NCI-H146 treated with DMSO at 0.1 percent for 48 hours (cell line): ENCODE results near the gene NEK8.
"Not testable (repeated sequence)": the region's sequence is repeated elsewhere in the genome, so short reads cannot be mapped to it uniquely, and the experiment has no call there.

Experiments
- DNase-seq: peaks from one replicate; lab custom pipeline; 2025; ENCODE audit not compliant: unreplicated experiment; lab: John Stamatoyannopoulos, UW

Gene NEK8

DNA sequence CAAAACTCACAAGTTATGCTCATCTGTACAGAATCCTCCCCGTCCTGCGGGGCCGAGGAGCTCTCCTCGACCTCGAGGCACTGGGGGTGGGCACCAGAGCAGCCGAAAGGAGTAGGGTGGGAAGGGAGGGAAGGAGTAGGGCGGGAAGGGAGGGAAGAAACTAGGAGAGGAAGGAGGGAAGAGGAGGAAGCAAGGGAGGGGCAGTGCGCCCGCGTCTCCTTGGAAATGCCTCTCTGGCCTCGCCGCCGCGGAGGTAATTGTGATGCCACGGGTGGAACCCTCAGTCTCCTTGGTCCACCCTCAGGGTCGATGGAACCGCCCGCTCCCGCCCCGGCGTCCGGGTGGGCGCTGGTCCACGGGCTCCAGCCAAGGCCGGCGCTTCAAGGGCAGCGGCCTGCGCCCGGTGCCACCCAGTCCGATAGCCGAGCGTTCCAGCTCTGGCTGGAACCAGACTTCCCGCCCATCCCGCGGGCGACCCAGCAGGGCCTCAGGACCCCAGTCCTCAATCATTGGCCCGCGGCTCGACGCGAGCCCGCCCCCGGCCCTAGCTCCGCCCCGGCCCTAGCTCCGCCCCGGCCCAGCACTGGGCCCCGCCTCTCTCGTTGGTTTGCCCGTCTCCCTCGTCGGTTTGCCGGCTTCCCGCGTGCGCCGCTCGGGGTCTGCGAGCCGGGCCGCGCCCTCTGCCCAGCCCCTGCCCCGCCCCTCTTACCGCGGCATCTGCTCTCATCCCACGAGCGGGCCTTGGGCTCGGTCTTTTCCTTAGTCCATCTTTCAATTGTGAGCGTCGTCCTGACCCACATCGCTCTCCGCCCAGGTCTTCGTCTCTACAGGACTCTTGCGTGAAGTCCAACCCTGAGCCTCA, 17.5 kb upstream of the NEK8 start:
- peak; percentile 73 for DNase-seq

DNA sequence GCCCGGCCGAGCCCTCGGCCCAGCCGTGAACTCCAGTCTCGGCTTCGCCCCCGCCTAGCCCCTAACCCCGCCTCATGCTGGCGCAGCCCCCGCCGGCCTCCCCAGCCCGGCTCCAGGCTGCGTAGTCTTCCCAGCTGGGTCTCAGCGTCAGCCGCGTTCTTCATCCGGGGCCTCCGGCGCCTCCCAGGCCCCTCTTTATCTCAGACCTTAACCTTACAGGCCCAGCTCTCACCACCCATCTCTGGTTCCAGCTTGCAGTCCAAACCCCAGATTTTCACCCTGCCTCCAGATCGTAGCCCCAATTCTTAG, 16.9 kb upstream of the NEK8 start, which contains the start of gene PROCA1:
PROCA1 (minus strand) TSS at position 166 of the 309 bp plus-strand sequence. CDS start 228 bp downstream, outside the sequence.
- DNase-seq, result no peak

DNA sequence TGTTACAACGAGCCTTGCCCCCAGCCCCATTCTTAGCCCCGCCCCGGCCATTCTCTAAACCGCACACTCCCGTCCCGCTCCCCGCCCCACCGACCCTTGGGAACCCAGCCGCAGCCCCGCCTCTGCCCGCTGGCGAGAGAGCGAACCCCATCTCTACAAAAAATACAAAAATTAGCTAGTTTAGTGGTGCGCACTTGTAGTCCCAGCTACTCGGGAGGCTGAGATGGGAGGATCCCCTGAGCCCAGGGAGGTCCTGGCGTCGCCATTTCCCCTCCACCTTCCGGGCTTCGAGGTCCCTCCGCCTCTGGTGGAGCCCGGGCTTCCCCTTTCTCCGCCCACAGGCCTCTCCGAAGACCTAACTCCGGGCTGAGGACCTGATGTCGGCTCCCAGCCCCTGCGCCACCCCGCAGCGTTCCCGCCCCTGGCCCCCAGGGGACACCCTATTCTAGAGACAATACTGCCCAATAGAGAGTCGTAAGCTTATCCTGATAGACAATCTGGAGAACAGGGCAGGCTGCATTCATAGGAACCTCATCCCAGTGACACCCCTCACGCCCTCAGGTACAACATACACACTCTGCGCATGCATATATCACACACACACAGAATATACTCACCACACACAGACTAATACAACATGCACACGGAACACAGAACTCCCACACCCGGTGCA, 16.4 kb upstream of the NEK8 start:
- DNase-seq, result no peak

- no peak for DNase-seq
Measured at GRCh38 chr17:28712705-28713415, 15.7 kb upstream of the NEK8 start.

DNA sequence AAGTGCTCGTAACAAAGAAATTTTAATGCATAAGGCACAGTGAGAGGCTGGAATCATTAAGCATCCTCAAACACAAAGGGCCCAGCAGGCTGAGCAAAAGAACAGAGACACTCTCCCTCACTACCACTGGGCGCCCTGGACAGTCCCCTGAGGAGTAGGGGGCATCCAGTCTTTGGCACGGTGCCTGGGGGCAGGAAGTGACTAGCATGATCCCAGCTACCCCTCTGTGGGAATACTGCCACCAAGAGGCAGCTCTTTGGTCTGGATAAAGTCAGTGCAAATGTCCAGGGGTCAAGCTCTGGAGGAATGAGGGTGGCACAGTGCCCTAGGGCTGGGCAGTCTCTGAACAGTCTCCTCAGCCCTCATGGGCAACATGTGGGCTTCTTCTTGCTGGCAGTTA, 14.3 kb upstream of the NEK8 start:
- DNase-seq, result no peak

GRCh38 chr17:28715217-28715616, 13.4 kb upstream of the NEK8 start:
- no peak for DNase-seq

DNA sequence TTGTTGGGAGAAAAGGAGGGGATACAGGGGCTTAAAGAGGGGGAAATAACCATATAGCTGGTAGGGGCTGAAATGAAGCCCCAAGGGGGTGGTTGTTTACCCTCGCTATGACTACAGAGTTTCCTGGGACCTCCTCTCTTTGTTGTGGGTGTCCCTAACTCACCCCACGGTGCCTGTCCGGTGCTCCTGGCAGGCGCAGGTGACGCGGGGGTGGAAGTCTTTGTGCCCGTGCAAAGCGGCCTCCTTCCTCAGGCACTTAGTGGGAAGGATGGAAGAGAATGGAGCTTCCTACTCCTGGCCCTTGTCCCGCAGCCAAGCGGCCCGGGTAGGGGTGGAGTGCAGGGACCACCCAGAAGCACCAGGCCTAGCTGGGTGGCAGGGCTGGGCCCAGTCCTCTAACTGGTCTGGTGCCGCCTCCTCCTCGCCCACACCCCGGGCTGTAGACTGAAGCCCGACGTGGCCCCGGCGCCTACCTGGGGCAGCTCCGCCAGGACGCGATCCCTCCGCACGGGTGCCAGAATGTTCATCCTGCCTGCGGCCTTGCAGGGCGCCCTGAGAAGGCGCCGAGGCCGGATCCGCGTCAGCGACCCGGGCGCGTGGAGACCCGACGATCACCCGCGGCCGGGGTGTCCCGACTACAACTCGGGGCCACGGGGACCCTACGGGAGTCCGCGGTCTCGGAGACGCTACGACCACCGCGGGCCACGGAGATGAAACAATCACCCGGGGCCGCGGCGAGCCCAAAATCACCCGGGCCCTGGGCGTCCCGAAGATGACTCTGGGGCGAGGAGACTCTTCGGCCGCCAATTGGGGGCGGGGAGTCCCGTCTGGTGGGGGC, 11.6 kb upstream of the NEK8 start:
- no peak for DNase-seq

GRCh38 chr17:28717578-28718332, 10.8 kb upstream of the NEK8 start, which contains the start of gene RAB34:
RAB34 (minus strand) TSS chr17:28717868; CDS start chr17:28717266, 602 bp downstream.
- peak; percentile 42 for DNase-seq

DNA sequence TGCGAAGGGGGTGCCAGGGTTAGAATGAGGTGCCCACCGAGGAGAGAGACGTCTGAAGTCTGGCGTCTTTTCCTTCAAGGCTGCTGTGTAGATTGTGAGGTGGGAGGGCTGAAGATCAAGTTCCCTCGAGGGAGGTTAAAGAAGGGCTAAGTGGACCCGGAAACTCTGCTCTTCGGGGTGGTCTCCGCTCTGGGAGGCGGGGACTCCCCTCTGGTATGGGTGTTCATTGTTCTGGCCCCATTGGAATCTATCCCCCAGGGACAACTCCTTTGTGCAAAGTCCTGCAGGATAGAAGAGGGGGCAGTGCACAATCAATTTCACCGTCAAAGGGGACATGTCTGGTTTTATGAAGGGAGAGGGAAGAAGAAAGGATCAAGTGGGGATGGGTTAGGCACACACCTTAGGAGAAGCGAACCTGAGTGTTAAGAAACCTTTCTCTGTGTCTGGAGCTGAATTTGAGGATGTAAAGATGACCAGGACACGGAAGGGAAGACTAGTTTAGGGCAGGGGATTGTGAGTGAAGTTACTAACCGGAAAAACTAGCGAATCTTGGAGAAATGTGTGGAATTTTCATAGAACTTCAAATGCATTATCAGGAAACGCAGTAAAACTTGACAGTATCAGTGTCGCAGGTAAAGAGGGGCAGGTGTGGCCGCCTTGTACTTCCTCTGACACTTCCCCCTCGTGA, 10.1 kb upstream of the NEK8 start:
- DNase-seq, result no peak

- DNase-seq, result no peak
Measured at GRCh38 chr17:28719021-28719433, 9.6 kb upstream of the NEK8 start.

DNA sequence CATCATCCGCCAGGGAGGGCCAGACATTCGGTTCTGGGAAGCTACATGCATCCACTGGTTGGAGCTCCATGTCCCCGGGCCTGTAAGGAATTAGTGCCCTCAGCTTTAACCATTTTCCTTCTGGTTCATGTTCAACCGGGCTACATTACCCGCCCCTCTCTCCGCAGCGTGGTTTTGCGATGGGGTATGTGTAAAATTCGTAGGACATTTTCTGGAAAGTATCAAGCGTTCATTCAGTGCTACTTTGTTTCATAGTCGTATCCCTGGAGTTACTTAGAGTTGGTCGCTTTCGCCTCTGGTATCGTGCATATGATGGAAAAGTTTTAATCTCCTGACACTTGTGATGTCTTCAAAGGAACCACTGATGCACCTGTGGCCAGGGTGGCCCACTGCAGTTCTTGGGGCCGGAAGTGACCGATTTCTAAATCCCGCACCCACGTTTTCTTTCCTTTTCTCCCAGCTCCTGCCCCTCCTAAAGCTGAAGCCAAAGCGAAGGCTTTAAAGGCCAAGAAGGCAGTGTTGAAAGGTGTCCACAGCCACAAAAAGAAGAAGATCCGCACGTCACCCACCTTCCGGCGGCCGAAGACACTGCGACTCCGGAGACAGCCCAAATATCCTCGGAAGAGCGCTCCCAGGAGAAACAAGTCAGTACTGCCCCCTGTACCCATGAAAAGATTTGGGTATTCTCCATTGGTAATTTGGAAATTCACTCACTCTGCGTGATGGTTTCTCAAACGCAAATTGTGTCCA, 8.2 kb upstream of the NEK8 start:
- DNase-seq, result no peak

- DNase-seq, result not testable (repeated sequence)
Measured at GRCh38 chr17:28720997-28721329, 7.6 kb upstream of the NEK8 start.

DNA sequence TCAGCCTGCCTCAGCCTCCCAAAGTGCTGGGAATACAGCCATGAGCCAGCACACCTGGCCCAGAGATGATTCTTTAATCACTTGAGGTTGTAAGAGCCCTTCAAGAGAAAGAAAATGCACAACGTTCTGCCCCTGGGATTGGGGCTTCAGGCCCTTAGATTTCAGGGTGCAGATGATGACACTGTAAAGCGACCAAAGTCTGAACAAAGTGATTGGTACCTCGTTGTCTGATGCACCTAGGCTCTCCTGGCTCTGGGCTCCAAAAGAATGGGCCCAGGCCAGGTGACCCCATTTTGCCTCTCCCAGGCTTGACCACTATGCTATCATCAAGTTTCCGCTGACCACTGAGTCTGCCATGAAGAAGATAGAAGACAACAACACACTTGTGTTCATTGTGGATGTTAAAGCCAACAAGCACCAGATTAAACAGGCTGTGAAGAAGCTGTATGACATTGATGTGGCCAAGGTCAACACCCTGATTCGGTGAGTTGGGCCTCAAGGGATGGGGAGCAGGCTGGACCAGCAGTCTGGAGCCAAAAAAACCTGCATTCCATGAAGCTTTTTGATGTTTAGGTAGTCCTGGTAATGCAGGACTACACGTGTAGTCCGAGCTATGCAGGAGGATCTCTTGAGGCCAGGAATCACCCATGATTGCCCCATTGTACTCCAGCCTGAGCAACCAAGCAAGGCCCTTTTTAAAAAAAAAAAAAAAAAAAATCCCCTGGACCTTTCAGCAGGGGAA, 6.0 kb upstream of the NEK8 start:
- DNase-seq, result no peak

- DNase-seq, result no peak
Measured at GRCh38 chr17:28723159-28723835, 5.3 kb upstream of the NEK8 start.

DNA sequence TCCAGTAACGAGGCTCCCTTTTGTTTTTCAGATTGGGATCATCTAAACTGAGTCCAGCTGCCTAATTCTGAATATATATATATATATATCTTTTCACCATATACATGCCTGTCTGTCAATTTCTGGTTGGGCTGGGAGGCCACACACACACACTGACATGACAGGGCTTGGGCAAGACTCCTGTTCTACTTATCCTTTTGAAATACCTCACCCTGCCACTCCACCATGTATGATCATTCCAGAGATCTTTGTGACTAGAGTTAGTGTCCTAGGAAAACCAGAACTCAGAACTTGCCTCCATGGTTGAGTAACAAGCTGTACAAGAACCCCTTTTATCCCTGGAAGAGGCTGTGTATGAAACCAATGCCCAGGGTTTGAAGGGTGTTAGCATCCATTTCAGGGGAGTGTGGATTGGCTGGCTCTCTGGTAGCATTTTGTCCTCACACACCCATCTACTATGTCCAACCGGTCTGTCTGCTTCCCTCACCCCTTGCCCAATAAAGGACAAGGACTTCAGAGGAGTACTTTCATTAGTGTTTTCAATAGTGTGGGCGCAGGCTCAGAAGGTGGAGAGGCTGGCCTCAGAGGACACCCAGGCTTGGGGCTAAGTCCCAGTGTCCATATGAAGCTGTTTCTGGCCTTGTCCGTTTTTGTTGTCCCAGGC, 4.6 kb upstream of the NEK8 start:
- not testable (repeated sequence) for DNase-seq

DNA sequence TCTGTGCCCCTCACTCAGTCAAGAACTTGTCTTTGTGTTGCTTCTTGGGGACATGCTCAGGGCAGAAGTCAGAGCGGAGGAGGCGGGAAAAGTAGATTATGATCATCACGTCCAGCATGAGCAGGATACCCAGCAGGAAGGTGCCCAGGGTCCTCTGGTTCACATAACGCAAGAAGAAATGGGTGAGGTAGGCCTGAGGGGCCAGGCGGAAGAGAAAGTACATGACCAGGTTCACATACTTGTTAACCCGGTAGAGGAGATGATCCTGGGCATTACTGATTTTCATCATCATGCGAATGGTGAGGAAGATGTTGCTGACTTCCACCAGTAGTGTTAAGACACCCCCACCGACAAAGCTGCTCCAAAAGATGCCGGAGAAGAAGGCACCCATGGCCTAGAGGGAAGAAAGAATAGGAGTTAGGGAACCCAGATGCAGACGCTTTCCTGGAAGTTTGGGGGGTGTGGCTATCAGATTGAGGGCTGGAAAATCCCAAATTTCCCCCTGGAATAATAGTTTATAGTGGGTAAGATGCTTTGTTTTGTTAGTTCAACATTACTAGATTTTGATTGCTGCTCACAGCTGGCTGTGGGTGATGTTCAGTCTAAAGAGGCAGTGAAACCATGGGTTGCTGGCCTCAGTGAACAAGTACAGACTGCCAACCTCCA, 4.0 kb upstream of the NEK8 start:
- no peak for DNase-seq
